Cardiac muscle cell (in vitro differentiated cells and primary cell): Measurements from ENCODE around the gene DNM3. TPM values are rescaled to one million over a fixed set of nuclear protein-coding genes. Genes with fewer than 3 reads are reported as not detected.

ENCODE experiments used
- DNase-seq, 2 donors: peaks; one replicate each; pipeline versions ENCODE4 v3.0.0 to v3.0.0-alpha.2; 2010 to 2017; ENCODE audit warnings: low read depth in 1 of 2, low spot score in 1 of 2
- H3K27ac ChIP-seq: fragments of 200-600 bp; sonication (generic); 2 replicates; pipeline ENCODE4 v1.5.1; 2016
- H3K27me3 ChIP-seq: fragments of 200-600 bp; sonication (generic); 2 replicates; pipeline ENCODE4 v1.6.0; 2016; ENCODE audit warnings: control low read depth
- H3K36me3 ChIP-seq: fragments of 200-600 bp; sonication (generic); 2 replicates; pipeline ENCODE4 v1.5.1; 2016; ENCODE audit warnings: control low read depth
- H3K4me1 ChIP-seq: fragments of 200-600 bp; sonication (generic); 2 replicates; pipeline ENCODE4 v1.8.1; 2017; ENCODE audit warnings: low read depth, mild to moderate bottlenecking, mixed run types
- H3K4me3 ChIP-seq: fragments of 200-600 bp; sonication (generic); 2 replicates; pipeline ENCODE4 v1.5.1; 2016; ENCODE audit warnings: mild to moderate bottlenecking
- H3K9me3 ChIP-seq: fragments of 200-600 bp; sonication (generic); 2 replicates; pipeline ENCODE4 v1.5.1; 2017; ENCODE audit warnings: low read depth, mild to moderate bottlenecking, control low read depth
- CTCF ChIP-seq: IDR thresholded peaks from 2 replicates; pipeline ENCODE4 v1.5.1; 2012; ENCODE audit warnings: low read depth, mild to moderate bottlenecking, low read length
- polyA plus RNA-seq: library from polyadenylated mRNA; unstranded; fragments of >200 nt; fragmentation: Nextera tagmentation; extraction: Ambion mirVana; gene quantifications from 2 replicates; pipeline ENCODE4 v1.2.1, GENCODE V29; 2016
- total RNA-seq: library from RNA; depleted of rRNA; stranded (reverse); fragments of >200 nt; gene quantifications from 2 replicates; pipeline ENCODE4 v1.2.3, GENCODE V29; 2016

DNM3 gene
- total and polyA plus RNA-seq, 2 experiments from 2014 or later = 0.42 TPM; not detected in 1

GRCh38 chr1:171834821-171835220 is 6.5 kb upstream of the DNM3 start:
- Histone ChIP-seq H3K4me3 (no peak overlapping the region), H3K9me3 (no peaks in the 10 kb centered on the region), H3K36me3 (no peaks in the 10 kb centered on the region), H3K27ac (no peak overlapping the region), H3K27me3 (peaks cover 3% of the 10 kb centered on the region), H3K4me1 (no peaks in the 10 kb centered on the region)
- no peak for TF ChIP-seq CTCF
- DNase-seq = no peak

GRCh38 chr1:171835891-171836290 is 5.4 kb upstream of the DNM3 start:
- no peak overlapping the region for H3K4me3 ChIP-seq
- no peak overlapping the region for H3K27ac ChIP-seq
- no peaks in the 10 kb centered on the region for H3K36me3 ChIP-seq
- H3K9me3 ChIP-seq = no peaks in the 10 kb centered on the region
- TF ChIP-seq CTCF = no peak
- no peaks in the 10 kb centered on the region for H3K4me1 ChIP-seq
- H3K27me3 ChIP-seq = peaks cover 12% of the 10 kb centered on the region
- no peak for DNase-seq

- Histone ChIP-seq H3K4me3 (peak overlapping the region; percentile 57), H3K4me1 (no peaks in the 10 kb centered on the region), H3K27ac (no peak overlapping the region), H3K27me3 (peaks cover 50% of the 10 kb centered on the region), H3K9me3 (no peaks in the 10 kb centered on the region), H3K36me3 (no peaks in the 10 kb centered on the region)
- DNase-seq = peak in 1 of 2 donors; percentile 8
- no peak for TF ChIP-seq CTCF
Measured at GRCh38 chr1:171841931-171842761, 848 bp downstream of the DNM3 start.

- no peak overlapping the region for H3K4me3 ChIP-seq
- H3K4me1 ChIP-seq = no peaks in the 10 kb centered on the region
- H3K27me3 ChIP-seq = peaks cover 47% of the 10 kb centered on the region
- no peaks in the 10 kb centered on the region for H3K9me3 ChIP-seq
- DNase-seq = no peak
- no peaks in the 10 kb centered on the region for H3K36me3 ChIP-seq
- no peak overlapping the region for H3K27ac ChIP-seq
- TF ChIP-seq CTCF = no peak
Measured at GRCh38 chr1:171844381-171844780, 3.1 kb downstream of the DNM3 start.

GRCh38 chr1:171845998-171846397 is 4.7 kb downstream of the DNM3 start:
- DNase-seq = no peak
- H3K36me3 ChIP-seq = no peaks in the 10 kb centered on the region
- H3K4me3 ChIP-seq = no peak overlapping the region
- no peaks in the 10 kb centered on the region for H3K4me1 ChIP-seq
- peaks cover 37% of the 10 kb centered on the region for H3K27me3 ChIP-seq
- TF ChIP-seq CTCF = no peak
- H3K9me3 ChIP-seq = no peaks in the 10 kb centered on the region
- H3K27ac ChIP-seq = no peak overlapping the region
